ENCODE data around the gene SCUBE3.

The SCUBE3 gene

GRCh38 chr6:35213824-35214756 lies at the start of gene SCUBE3:
SCUBE3 (plus strand) TSS chr6:35213956; CDS start chr6:35214419, 463 bp downstream.
- no peak for DNase-seq (ENCODE audit: low read depth in 2 of 2)

GRCh38 chr6:35164277-35164676 lies 49.5 kb upstream of the SCUBE3 start:
- DNase-seq (ENCODE audit: low read depth in 2 of 2), result no peak

GRCh38 chr6:35164868-35165267 lies 48.9 kb upstream of the SCUBE3 start:
- DNase-seq (ENCODE audit: low read depth in 2 of 2), result no peak

GRCh38 chr6:35165630-35166071 lies 48.1 kb upstream of the SCUBE3 start:
- DNase-seq (ENCODE audit: low read depth in 2 of 2), result no peak

GRCh38 chr6:35166116-35166515 lies 47.6 kb upstream of the SCUBE3 start:
- no peak for DNase-seq (ENCODE audit: low read depth in 2 of 2)

- no peak for DNase-seq (ENCODE audit: low read depth in 2 of 2)
Observed at GRCh38 chr6:35166520-35166919, 47.2 kb upstream of the SCUBE3 start.

- DNase-seq (ENCODE audit: low read depth in 2 of 2), result no peak
Observed at GRCh38 chr6:35167505-35167904, 46.3 kb upstream of the SCUBE3 start.

- no peak for DNase-seq (ENCODE audit: low read depth in 2 of 2)
Observed at GRCh38 chr6:35168461-35168861, 45.3 kb upstream of the SCUBE3 start.

- no peak for DNase-seq (ENCODE audit: low read depth in 2 of 2)
Observed at GRCh38 chr6:35170166-35170565, 43.6 kb upstream of the SCUBE3 start.

- DNase-seq (ENCODE audit: low read depth in 2 of 2), result no peak
Observed at GRCh38 chr6:35170891-35171290, 42.9 kb upstream of the SCUBE3 start.

- no peak for DNase-seq (ENCODE audit: low read depth in 2 of 2)
Observed at GRCh38 chr6:35173044-35173426, 40.7 kb upstream of the SCUBE3 start.

GRCh38 chr6:35173427-35174087 lies 40.2 kb upstream of the SCUBE3 start:
- no peak for DNase-seq (ENCODE audit: low read depth in 2 of 2)

GRCh38 chr6:35174088-35174434 lies 39.7 kb upstream of the SCUBE3 start:
- no peak for DNase-seq (ENCODE audit: low read depth in 2 of 2)

- DNase-seq (ENCODE audit: low read depth in 2 of 2), result no peak
Observed at GRCh38 chr6:35174501-35174900, 39.3 kb upstream of the SCUBE3 start.

GRCh38 chr6:35176301-35177024 lies 37.3 kb upstream of the SCUBE3 start:
- no peak for DNase-seq (ENCODE audit: low read depth in 2 of 2)

- no peak for DNase-seq (ENCODE audit: low read depth in 2 of 2)
Observed at GRCh38 chr6:35177157-35177556, 36.6 kb upstream of the SCUBE3 start.

GRCh38 chr6:35177596-35177995 lies 36.2 kb upstream of the SCUBE3 start:
- DNase-seq (ENCODE audit: low read depth in 2 of 2), result no peak

- no peak for DNase-seq (ENCODE audit: low read depth in 2 of 2)
Observed at GRCh38 chr6:35178012-35178411, 35.7 kb upstream of the SCUBE3 start.

- DNase-seq (ENCODE audit: low read depth in 2 of 2), result no peak
Observed at GRCh38 chr6:35178932-35179832, 34.6 kb upstream of the SCUBE3 start.

- DNase-seq (ENCODE audit: low read depth in 2 of 2), result no peak
Observed at GRCh38 chr6:35179901-35180535, 33.7 kb upstream of the SCUBE3 start.

All from activated CD8-positive, alpha-beta memory T cell treated with anti-CD3 and anti-CD28 coated beads for 4 hours (primary cell).